Prostate gland (tissue), 2 donors: ENCODE results near the gene NR2C1. TPM values are rescaled to one million over a fixed set of nuclear protein-coding genes. Genes with fewer than 3 reads are reported as not detected.

Source experiments
- DNase-seq: peaks from one replicate; pipeline ENCODE4 v3.0.0-alpha.2; 2019; ENCODE audit warnings: low spot score
- H3K27ac ChIP-seq, 2 donors: fragments of 200-600 bp; sonication (generic); 2 replicates each; pipeline ENCODE4 v1.5.1; 2017 to 2019
- H3K27me3 ChIP-seq: fragments of 200-600 bp; sonication (generic); replicated peaks from 2 replicates; pipeline ENCODE4 v1.5.1; 2019; ENCODE audit not compliant: insufficient read depth
- H3K36me3 ChIP-seq, 2 donors: fragments of 200-600 bp; sonication (generic); 1 replicate in 1 of 2; 2 replicates in 1 of 2; pipeline versions ENCODE4 v1.5.1 to v1.8.1; 2017 to 2019
- H3K4me1 ChIP-seq: fragments of 200-600 bp; sonication (generic); replicated peaks from 2 replicates; pipeline ENCODE4 v1.5.1; 2019
- H3K4me3 ChIP-seq, 2 donors: fragments of 200-600 bp; sonication (generic); 2 replicates each; pipeline ENCODE4 v1.5.1; 2017 to 2019
- H3K9me3 ChIP-seq: fragments of 200-600 bp; sonication (generic); 2 replicates; pipeline ENCODE4 v1.5.1; 2017
- CTCF ChIP-seq, 4 experiments: fragments of 200-600 bp in 2 of 4; fragments of 450-650 bp in 2 of 4; sonication (generic) in 2 of 4; IDR thresholded peaks; 1 replicate in 3 of 4; 2 replicates in 1 of 4; pipeline ENCODE4 v1.5.1; 2016 to 2019; ENCODE audit warnings: antibody characterized with exemption in 4 of 4, mild to moderate bottlenecking in 2 of 4, moderate library complexity in 2 of 4
- POLR2A ChIP-seq: fragments of 450-650 bp; IDR thresholded peaks from one replicate; pipeline ENCODE4 v1.6.1; 2016; ENCODE audit warnings: antibody characterized with exemption, mild to moderate bottlenecking
- POLR2AphosphoS5 ChIP-seq: sonication (generic); formaldehyde crosslinking; IDR thresholded peaks from one replicate; pipeline ENCODE4 v1.6.1; 2017; ENCODE audit warnings: antibody characterized with exemption
- WGBS: methylation state at CpG from one replicate; pipeline ENCODE4 v1.1.5; 2018; 5-methylcytosine and 5-hydroxymethylcytosine counted together
- intact Hi-C: fragments of 100-400 bp; cut with DNase I; formaldehyde crosslinking; loops from one replicate; pipeline ENCODE4 v1.14.2; 2022
- total RNA-seq, 2 donors: library from RNA; depleted of rRNA; stranded (reverse); fragments of >200 nt; gene quantifications; one replicate each; pipeline ENCODE4 v1.1.0, GENCODE V29; 2016

NR2C1 gene
- total RNA-seq, 2 donors from 2014 or later, result 18.7 to 54.0 TPM

GRCh38 chr12:94971923-94972322 is 101.5 kb downstream of the NR2C1 start:
- no peaks in the 10 kb centered on the region for H3K36me3 ChIP-seq
- WGBS, result 97% methylated on average over 2 of the region's 2 CpGs
- TF ChIP-seq CTCF (IDR thresholded peaks at IDR 0.05) (no peak), POLR2A (no peak), POLR2AphosphoS5 (no peak)
- no peaks in the 10 kb centered on the region for H3K9me3 ChIP-seq
- no peak for DNase-seq
- no peak overlapping the region for H3K4me3 ChIP-seq
- intact Hi-C loops, result no loop called here
- H3K27ac ChIP-seq, result no peak overlapping the region
- H3K27me3 ChIP-seq, result no peaks in the 10 kb centered on the region
- H3K4me1 ChIP-seq, result no peaks in the 10 kb centered on the region

- WGBS, result 100% methylated on average over 1 of the region's 1 CpG
- intact Hi-C loops, result no loop called here
- Histone ChIP-seq H3K27me3 (no peaks in the 10 kb centered on the region), H3K9me3 (no peaks in the 10 kb centered on the region), H3K4me3 (no peak overlapping the region), H3K36me3 (no peaks in the 10 kb centered on the region), H3K4me1 (no peaks in the 10 kb centered on the region), H3K27ac (no peak overlapping the region)
- no peak for DNase-seq
- no peak for TF ChIP-seq POLR2AphosphoS5
- no peak for TF ChIP-seq POLR2A
- TF ChIP-seq CTCF (IDR thresholded peaks at IDR 0.05), result no peak
Observed at GRCh38 chr12:94970560-94970959, 102.9 kb downstream of the NR2C1 start.

Other genes starting within 250 kb of the NR2C1 start
- 100 to 1,000 TPM in 1 of 2 donors, 10 to 100 TPM in 1; 57.2 to 108 TPM for gene NDUFA12, start 69.9 kb downstream of the NR2C1 start, total RNA-seq
- gene FGD6, start 143.8 kb upstream of the NR2C1 start, total RNA-seq, result 10 to 100 TPM in 1 of 2 donors, 1 to 10 TPM in 1; 9.9 to 13.9 TPM
- 10 to 100 TPM; 37.4 to 81.6 TPM for gene VEZT, start 144.2 kb upstream of the NR2C1 start, total RNA-seq